ENCODE data around the gene PAX5. TPM values are rescaled to one million over a fixed set of nuclear protein-coding genes. Genes with fewer than 3 reads are reported as not detected.
A peak's percentile ranks its signal among the peaks of the same experiment; 100 is the strongest.

Gene PAX5
- total and polyA plus RNA-seq, 2 donors (not counting 1 experiment from before 2014, with no cell fraction given) = 196 to 275 TPM

DNA sequence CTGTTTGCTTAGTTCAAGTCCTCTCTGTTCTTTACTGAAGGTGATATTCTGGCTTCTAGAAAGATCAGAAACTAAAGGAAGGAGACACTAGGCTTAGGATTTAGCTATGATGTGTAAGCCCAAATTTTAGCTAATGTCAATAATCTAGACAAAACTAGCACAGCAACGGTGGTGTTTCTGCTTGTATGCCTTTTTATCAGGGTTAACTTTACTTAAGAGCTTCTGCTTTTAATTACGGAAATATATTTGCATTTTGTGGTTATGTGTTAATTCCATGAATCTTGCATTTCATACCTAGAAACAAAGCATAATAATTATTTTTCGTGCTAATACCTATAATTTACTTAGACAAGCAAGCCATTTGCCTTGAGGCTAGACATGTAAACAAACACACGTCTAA lies 96.1 kb downstream of the PAX5 start:
- Histone ChIP-seq H3K9ac (ENCODE audit: low read length) (no peak overlapping the region), H3K79me2 (ENCODE audit: control insufficient read depth, insufficient read depth, low read length) (peaks cover 100% of the 10 kb centered on the region), H3K36me3 (replicated peaks in 1 of 2; ENCODE audit: control extremely low read depth in 1 of 2, control insufficient read depth in 1 of 2, extremely low read depth in 1 of 2, insufficient read depth in 2 of 2, low read length in 1 of 2) (peaks cover 12 to 96% of the 10 kb centered on the region in 2 experiments), H3K9me3 (ENCODE audit: control extremely low read depth in 1 of 3, control insufficient read depth in 2 of 3, insufficient read depth in 1 of 3, low read length in 2 of 3) (peaks cover 0 to 11% (median 0%) of the 10 kb centered on the region in 3 donors), H3K27me3 (replicated peaks in 1 of 4; ENCODE audit: control extremely low read depth in 1 of 4, control insufficient read depth in 3 of 4, insufficient read depth in 4 of 4, low read length in 3 of 4) (no peaks in the 10 kb centered on the region), H3K27ac (ENCODE audit: low read length in 2 of 2) (peak overlapping the region; percentile 8 to 62), H3K4me1 (ENCODE audit: control insufficient read depth in 2 of 2, insufficient read depth in 2 of 2, low read length in 2 of 2) (peaks cover 33 to 58% of the 10 kb centered on the region in 2 donors), H3K4me3 (ENCODE audit: control extremely low read depth in 1 of 5, extremely low read depth in 1 of 5, insufficient read depth in 1 of 5, low read depth in 2 of 5, low read length in 4 of 5) (no peak overlapping the region), H3K4me2 (replicated peaks; ENCODE audit: low read depth, low read length, poor library complexity, severe bottlenecking) (peak overlapping the region; percentile 45), H2AFZ (ENCODE audit: insufficient read depth, low read depth, low read length, poor library complexity, severe bottlenecking) (no peak overlapping the region), H4K20me1 (ENCODE audit: control insufficient read depth, insufficient read depth, low read length, poor library complexity, severe bottlenecking) (peaks cover 99% of the 10 kb centered on the region)
- peak; percentile 43 for DNase-seq
- peak; percentile 31 for ATAC-seq (ENCODE audit: low read depth)
- H3K27me3 Mint-ChIP-seq = no peaks in the 10 kb centered on the region
- WGBS (ENCODE audit: insufficient coverage) = 71% methylated on average over 1 of the region's 4 CpGs
- peaks cover 82% of the 10 kb centered on the region for H3K4me1 Mint-ChIP-seq
- ChIA-PET POLR2A (interaction anchor here (1.7 kb wide), 1 partner anchor 11 kb away, joined by 6 read pairs; no protein-coding TSS in a partner anchor), CTCF (interaction anchor here (1.8 to 2.3 kb wide), 2 partner anchors 12 to 65 kb away, joined by 5 to 6 read pairs; no protein-coding TSS in a partner anchor)
- H3K4me3 Mint-ChIP-seq = peak overlapping the region; percentile 42
- intact Hi-C loops (cut with micrococcal nuclease) = loop anchor here (10.0 kb wide), 2 partner anchors 57 to 63 kb away; no protein-coding TSS in a partner anchor
- H3K9me3 Mint-ChIP-seq (ENCODE audit: insufficient read depth) = no peaks in the 10 kb centered on the region
- TF ChIP-seq, protein P1, sequence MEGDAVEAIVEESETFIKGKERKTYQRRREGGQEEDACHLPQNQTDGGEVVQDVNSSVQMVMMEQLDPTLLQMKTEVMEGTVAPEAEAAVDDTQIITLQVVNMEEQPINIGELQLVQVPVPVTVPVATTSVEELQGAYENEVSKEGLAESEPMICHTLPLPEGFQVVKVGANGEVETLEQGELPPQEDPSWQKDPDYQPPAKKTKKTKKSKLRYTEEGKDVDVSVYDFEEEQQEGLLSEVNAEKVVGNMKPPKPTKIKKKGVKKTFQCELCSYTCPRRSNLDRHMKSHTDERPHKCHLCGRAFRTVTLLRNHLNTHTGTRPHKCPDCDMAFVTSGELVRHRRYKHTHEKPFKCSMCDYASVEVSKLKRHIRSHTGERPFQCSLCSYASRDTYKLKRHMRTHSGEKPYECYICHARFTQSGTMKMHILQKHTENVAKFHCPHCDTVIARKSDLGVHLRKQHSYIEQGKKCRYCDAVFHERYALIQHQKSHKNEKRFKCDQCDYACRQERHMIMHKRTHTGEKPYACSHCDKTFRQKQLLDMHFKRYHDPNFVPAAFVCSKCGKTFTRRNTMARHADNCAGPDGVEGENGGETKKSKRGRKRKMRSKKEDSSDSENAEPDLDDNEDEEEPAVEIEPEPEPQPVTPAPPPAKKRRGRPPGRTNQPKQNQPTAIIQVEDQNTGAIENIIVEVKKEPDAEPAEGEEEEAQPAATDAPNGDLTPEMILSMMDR (IDR thresholded peaks at IDR 0.05) = no peak
- no peak for TF ChIP-seq EZH2 (IDR thresholded peaks at IDR 0.05; ENCODE audit: borderline replicate concordance, insufficient read depth, low read depth, low read length, poor library complexity, severe bottlenecking)
- H3K27ac Mint-ChIP-seq = peak overlapping the region; percentile 83

DNA sequence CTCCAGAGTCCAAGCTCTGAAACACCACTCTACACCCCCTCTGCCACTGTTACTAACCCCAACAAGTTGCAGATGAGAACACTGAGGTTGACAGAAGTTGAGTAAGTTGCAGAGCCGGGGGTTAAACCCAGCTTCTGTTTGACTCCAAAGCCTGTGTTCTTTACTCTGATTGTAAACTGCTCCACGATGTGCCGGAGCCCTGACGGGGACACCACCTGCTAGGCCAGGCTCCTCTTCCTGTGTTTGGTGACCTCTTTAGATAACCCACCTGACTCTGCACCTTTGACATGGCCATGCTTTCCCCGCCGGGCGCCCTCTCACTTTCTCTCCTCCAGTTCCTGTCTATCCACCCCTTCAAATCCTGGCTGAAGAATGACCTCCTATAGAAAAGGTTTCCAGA lies 96.7 kb downstream of the PAX5 start:
- H3K4me2 ChIP-seq (replicated peaks; ENCODE audit: low read depth, low read length, poor library complexity, severe bottlenecking) = peak overlapping the region; percentile 45
- H3K79me2 ChIP-seq (ENCODE audit: control insufficient read depth, insufficient read depth, low read length) = peaks cover 100% of the 10 kb centered on the region
- H3K27me3 ChIP-seq (replicated peaks in 1 of 4; ENCODE audit: control extremely low read depth in 1 of 4, control insufficient read depth in 3 of 4, insufficient read depth in 4 of 4, low read length in 3 of 4) = no peaks in the 10 kb centered on the region
- TF ChIP-seq EZH2 (IDR thresholded peaks at IDR 0.05; ENCODE audit: borderline replicate concordance, insufficient read depth, low read depth, low read length, poor library complexity, severe bottlenecking) = no peak
- TF ChIP-seq, protein P1 (IDR thresholded peaks at IDR 0.05) = no peak
- CTCF ChIA-PET = no interaction called here
- peaks cover 80% of the 10 kb centered on the region for H3K4me1 Mint-ChIP-seq
- no peak overlapping the region for H3K4me3 ChIP-seq (ENCODE audit: control extremely low read depth in 1 of 5, extremely low read depth in 1 of 5, insufficient read depth in 1 of 5, low read depth in 2 of 5, low read length in 4 of 5)
- POLR2A ChIA-PET = interaction anchor here (1.7 kb wide), 1 partner anchor 12 kb away, joined by 6 read pairs; no protein-coding TSS in a partner anchor
- peaks cover 0 to 14% (median 2%) of the 10 kb centered on the region in 3 donors for H3K9me3 ChIP-seq (ENCODE audit: control extremely low read depth in 1 of 3, control insufficient read depth in 2 of 3, insufficient read depth in 1 of 3, low read length in 2 of 3)
- H4K20me1 ChIP-seq (ENCODE audit: control insufficient read depth, insufficient read depth, low read length, poor library complexity, severe bottlenecking) = peaks cover 98% of the 10 kb centered on the region
- no peak overlapping the region for H2AFZ ChIP-seq (ENCODE audit: insufficient read depth, low read depth, low read length, poor library complexity, severe bottlenecking)
- no peak overlapping the region for H3K9ac ChIP-seq (ENCODE audit: low read length)
- H3K4me1 ChIP-seq (ENCODE audit: control insufficient read depth in 2 of 2, insufficient read depth in 2 of 2, low read length in 2 of 2) = peaks cover 33 to 58% of the 10 kb centered on the region in 2 donors
- intact Hi-C loops (cut with micrococcal nuclease) = loop anchor here (10.0 kb wide), 2 partner anchors 57 to 63 kb away; no protein-coding TSS in a partner anchor
- H3K4me3 Mint-ChIP-seq = peak overlapping the region; percentile 42
- WGBS (ENCODE audit: insufficient coverage) = 71% methylated on average over 4 of the region's 7 CpGs
- H3K27ac Mint-ChIP-seq = peak overlapping the region; percentile 83
- H3K9me3 Mint-ChIP-seq (ENCODE audit: insufficient read depth) = no peaks in the 10 kb centered on the region
- H3K36me3 ChIP-seq (replicated peaks in 1 of 2; ENCODE audit: control extremely low read depth in 1 of 2, control insufficient read depth in 1 of 2, extremely low read depth in 1 of 2, insufficient read depth in 2 of 2, low read length in 1 of 2) = peaks cover 12 to 95% of the 10 kb centered on the region in 2 experiments
- peak overlapping the region in 1 of 2 donors; percentile 62 for H3K27ac ChIP-seq (ENCODE audit: low read length in 2 of 2)
- DNase-seq (no peak), ATAC-seq (ENCODE audit: low read depth) (no peak)
- no peaks in the 10 kb centered on the region for H3K27me3 Mint-ChIP-seq

All from B cell (primary cell).